GM23338 (cell line): Measurements from ENCODE around the gene CTXN1. TPM values are rescaled to one million over a fixed set of nuclear protein-coding genes. Genes with fewer than 3 reads are reported as not detected.

ENCODE experiments used
- ATAC-seq: fragments of 200-7000 bp; cut with Tn5 transposase; 3 replicates; pipeline ENCODE4 v1.9.1; 2020
- DNase-seq: peaks from one replicate; pipeline ENCODE4 v3.0.0-alpha.2; 2015; ENCODE audit warnings: low spot score
- H2AFZ ChIP-seq: fragments of 200-600 bp; sonication (generic); 2 replicates; pipeline ENCODE4 v1.8.0; 2016; ENCODE audit warnings: antibody characterized with exemption, mild to moderate bottlenecking, moderate library complexity
- H3F3A ChIP-seq: fragments of 200-600 bp; sonication (generic); replicated peaks from 2 replicates; pipeline ENCODE4 v1.8.0; 2017; ENCODE audit warnings: antibody characterized with exemption, mixed run types, low read depth
- H3K27ac ChIP-seq: fragments of 200-600 bp; sonication (generic); 2 replicates; pipeline ENCODE4 v1.6.1; 2016; ENCODE audit warnings: low read depth
- H3K27me3 ChIP-seq: fragments of 200-600 bp; sonication (generic); 2 replicates; pipeline ENCODE4 v1.8.0; 2016; ENCODE audit warnings: mild to moderate bottlenecking, mixed run types, moderate library complexity; ENCODE audit not compliant: insufficient read depth
- H3K36me3 ChIP-seq: fragments of 200-600 bp; sonication (generic); 2 replicates; pipeline ENCODE4 v1.8.0; 2016; ENCODE audit warnings: mild to moderate bottlenecking; ENCODE audit not compliant: insufficient read depth
- H3K4me1 ChIP-seq: fragments of 200-600 bp; sonication (generic); 2 replicates; pipeline ENCODE4 v1.8.0; 2016; ENCODE audit warnings: mild to moderate bottlenecking, moderate library complexity; ENCODE audit not compliant: insufficient read depth
- H3K4me2 ChIP-seq: fragments of 200-600 bp; sonication (generic); 2 replicates; pipeline ENCODE4 v1.7.1; 2017; ENCODE audit warnings: mixed run types
- H3K4me3 ChIP-seq: fragments of 200-600 bp; sonication (generic); 2 replicates; pipeline ENCODE4 v1.6.1; 2016; ENCODE audit warnings: mixed run types
- H3K79me2 ChIP-seq: fragments of 200-600 bp; sonication (generic); replicated peaks from 2 replicates; pipeline ENCODE4 v1.8.0; 2017; ENCODE audit warnings: mild to moderate bottlenecking; ENCODE audit not compliant: insufficient read depth
- H3K9me2 ChIP-seq: fragments of 200-600 bp; sonication (generic); 2 replicates; pipeline ENCODE4 v1.8.0; 2017; ENCODE audit not compliant: insufficient read depth
- H4K20me1 ChIP-seq: fragments of 200-600 bp; sonication (generic); replicated peaks from 2 replicates; pipeline ENCODE4 v1.8.0; 2017; ENCODE audit warnings: mild to moderate bottlenecking; ENCODE audit not compliant: insufficient read depth
- H3K27ac Mint-ChIP-seq: 2 replicates; pipeline ENCODE4 v1.8.0; 2020; ENCODE audit warnings: inconsistent platforms, mild to moderate bottlenecking, moderate library complexity, mixed read lengths
- H3K27me3 Mint-ChIP-seq: 3 replicates; pipeline ENCODE4 v1.8.0; 2022; ENCODE audit warnings: low read depth, mild to moderate bottlenecking, moderate library complexity, mixed read lengths, inconsistent platforms; ENCODE audit not compliant: insufficient read depth, poor library complexity
- H3K36me3 Mint-ChIP-seq: 3 replicates; pipeline ENCODE4 v1.8.0; 2021; ENCODE audit warnings: low read depth, mild to moderate bottlenecking, inconsistent platforms, moderate library complexity, mixed read lengths
- H3K4me1 Mint-ChIP-seq: 3 replicates; pipeline ENCODE4 v1.8.0; 2020; ENCODE audit warnings: mild to moderate bottlenecking, inconsistent platforms, mixed read lengths
- H3K4me3 Mint-ChIP-seq: 3 replicates; pipeline ENCODE4 v1.8.0; 2021; ENCODE audit warnings: moderate library complexity, mild to moderate bottlenecking, inconsistent platforms, mixed read lengths
- H3K9me3 Mint-ChIP-seq: 3 replicates; pipeline ENCODE4 v1.8.0; 2020; ENCODE audit warnings: moderate library complexity, mild to moderate bottlenecking, inconsistent platforms, mixed read lengths
- CREB1 ChIP-seq: fragments of 250-450 bp; sonication (Bioruptor Pico); IDR thresholded peaks from 2 replicates; pipeline ENCODE4 v1.5.0; 2020; ENCODE audit warnings: low read depth, mild to moderate bottlenecking, moderate library complexity
- CTCF ChIP-seq, 2 experiments: fragments of 200-600 bp in 1 of 2; sonication (generic) in 1 of 2; conservative IDR thresholded peaks; 2 replicates each; pipeline versions ENCODE4 v1.5.1 to v1.6.1; 2016 to 2017; ENCODE audit warnings: antibody characterized with exemption in 2 of 2, low read depth in 2 of 2, mild to moderate bottlenecking in 2 of 2, moderate library complexity in 1 of 2
- ETS1 ChIP-seq: IDR thresholded peaks from 2 replicates; pipeline ENCODE4 v1.6.1; 2016; ENCODE audit warnings: antibody characterized with exemption
- EZH2 ChIP-seq: fragments of 200-600 bp; sonication (generic); IDR thresholded peaks from one replicate; pipeline ENCODE4 v1.8.0; 2017; ENCODE audit warnings: antibody characterized with exemption, mild to moderate bottlenecking, low read depth; ENCODE audit not compliant: unreplicated experiment
- EZH2phosphoT487 ChIP-seq: fragments of 200-600 bp; sonication (generic); IDR thresholded peaks from one replicate; pipeline ENCODE4 v1.8.1; 2018; ENCODE audit warnings: antibody characterized with exemption; ENCODE audit not compliant: unreplicated experiment
- JUNB ChIP-seq: IDR thresholded peaks from one replicate; pipeline ENCODE4 v1.6.1; 2016; ENCODE audit warnings: antibody characterized with exemption; ENCODE audit not compliant: unreplicated experiment
- NANOG ChIP-seq: IDR thresholded peaks from 2 replicates; pipeline ENCODE4 v1.6.1; 2016; ENCODE audit warnings: antibody characterized with exemption, borderline replicate concordance
- POLR2AphosphoS5 ChIP-seq: IDR thresholded peaks from 2 replicates; pipeline ENCODE4 v1.6.1; 2016; ENCODE audit warnings: antibody characterized with exemption, low read depth
- REST ChIP-seq: IDR thresholded peaks from one replicate; pipeline ENCODE4 v1.6.1; 2018; ENCODE audit warnings: antibody characterized with exemption; ENCODE audit not compliant: unreplicated experiment
- STAT1 ChIP-seq: IDR thresholded peaks from one replicate; pipeline ENCODE4 v1.6.1; 2016; ENCODE audit warnings: antibody characterized with exemption; ENCODE audit not compliant: unreplicated experiment
- ZNF114 ChIP-seq: fragments of 250-450 bp; sonication (Bioruptor Pico); IDR thresholded peaks from 2 replicates; pipeline ENCODE4 v1.5.0; 2020; ENCODE audit warnings: mild to moderate bottlenecking, moderate library complexity
- ZNF331 ChIP-seq: fragments of 250-450 bp; sonication (Bioruptor Pico); IDR thresholded peaks from 2 replicates; pipeline ENCODE4 v1.5.0; 2020; ENCODE audit warnings: low read depth, mild to moderate bottlenecking, moderate library complexity
- ZNF462 ChIP-seq: fragments of 250-450 bp; sonication (Bioruptor Pico); IDR thresholded peaks from 2 replicates; pipeline ENCODE4 v1.5.0; 2020; ENCODE audit warnings: mild to moderate bottlenecking, moderate library complexity
- polyA plus RNA-seq: library from polyadenylated mRNA; unstranded; fragments of >200 nt; fragmentation: Nextera tagmentation; extraction: Ambion mirVana; gene quantifications from 2 replicates; pipeline ENCODE4 v1.2.1, GENCODE V29; 2016
- total RNA-seq: library from RNA; depleted of rRNA; stranded (reverse); fragments of >200 nt; shearing (Covaris generic); gene quantifications from 2 replicates; pipeline ENCODE4 v1.2.3, GENCODE V29; 2014

Gene CTXN1
- total and polyA plus RNA-seq, 2 experiments from 2014 or later, result 22.5 to 52.4 TPM

- H2AFZ ChIP-seq, result no peak overlapping the region
- no peak overlapping the region for H3K4me3 Mint-ChIP-seq
- H3K9me2 ChIP-seq, result no peaks in the 10 kb centered on the region
- TF ChIP-seq CREB1 (CRISPR knock-in tag) (no peak), POLR2AphosphoS5 (no peak), EZH2 (no peak), ZNF114 (CRISPR knock-in tag) (no peak), CTCF (conservative IDR thresholded peaks at IDR 0.05; ENCODE audit: low read depth in 2 of 2) (no peak), ZNF462 (CRISPR knock-in tag) (no peak), JUNB (no peak), ZNF331 (CRISPR knock-in tag) (no peak), ETS1 (no peak), STAT1 (no peak), NANOG (no peak), EZH2phosphoT487 (no peak), REST (no peak)
- no peak overlapping the region for H3K27ac ChIP-seq
- H3K27ac Mint-ChIP-seq, result no peak overlapping the region
- H3K4me1 ChIP-seq, result no peaks in the 10 kb centered on the region; the same call in 1 of the 2 replicates
- H3K79me2 ChIP-seq, result peaks cover 14% of the 10 kb centered on the region
- H3K4me3 ChIP-seq, result no peak overlapping the region
- no peaks in the 10 kb centered on the region; the same call in 1 of the 2 replicates for H3F3A ChIP-seq
- peaks cover 14% of the 10 kb centered on the region for H3K9me3 Mint-ChIP-seq
- H4K20me1 ChIP-seq, result peaks cover 3% of the 10 kb centered on the region; the same call in 1 of the 2 replicates
- DNase-seq (no peak), ATAC-seq (no peak)
- H3K36me3 ChIP-seq, result 0 out of 2 replicates have a peak, but pooled peaks cover 5% of the 10 kb centered on the region
- no peak overlapping the region for H3K4me2 ChIP-seq
- H3K36me3 Mint-ChIP-seq, result peaks cover 29% of the 10 kb centered on the region
- H3K27me3 ChIP-seq, result no peaks in the 10 kb centered on the region
- peaks cover 19% of the 10 kb centered on the region for H3K27me3 Mint-ChIP-seq
- H3K4me1 Mint-ChIP-seq, result peaks cover 7% of the 10 kb centered on the region
Observed at GRCh38 chr19:7947939-7948338, 22.0 kb upstream of the CTXN1 start.
